Fibroblast of skin of back (primary cell): ENCODE measurements around the gene RNF44.

Experiments
- DNase-seq: peaks from one replicate; pipeline ENCODE4 v3.0.0-alpha.2; 2013

RNF44 gene

GRCh38 chr5:176534640-176535039 is 2.6 kb downstream of the RNF44 start:
- no peak for DNase-seq

GRCh38 chr5:176533894-176534611 is 3.1 kb downstream of the RNF44 start:
- no peak for DNase-seq

- no peak for DNase-seq
These were observed 3.8 kb downstream of the RNF44 start for GRCh38 chr5:176533390-176533789.

- no peak for DNase-seq
These were observed 4.4 kb downstream of the RNF44 start for GRCh38 chr5:176532795-176533194.

- no peak for DNase-seq
These were observed 5.2 kb downstream of the RNF44 start for GRCh38 chr5:176531902-176532493.

GRCh38 chr5:176530983-176531901 is 6.0 kb downstream of the RNF44 start:
- no peak for DNase-seq

- no peak for DNase-seq
These were observed 6.7 kb downstream of the RNF44 start for GRCh38 chr5:176530393-176530982.

GRCh38 chr5:176529741-176530141 is 7.5 kb downstream of the RNF44 start:
- DNase-seq, result no peak

GRCh38 chr5:176529116-176529740 is 8.0 kb downstream of the RNF44 start:
- DNase-seq, result no peak

- DNase-seq, result no peak
These were observed 8.5 kb downstream of the RNF44 start for GRCh38 chr5:176528761-176529115.

- no peak for DNase-seq
These were observed 8.9 kb downstream of the RNF44 start for GRCh38 chr5:176528301-176528700.

- DNase-seq, result no peak
These were observed 9.7 kb downstream of the RNF44 start for GRCh38 chr5:176527246-176528222.

- DNase-seq, result no peak
These were observed 10.7 kb downstream of the RNF44 start for GRCh38 chr5:176526462-176526861.

- no peak for DNase-seq
These were observed 11.5 kb downstream of the RNF44 start for GRCh38 chr5:176525677-176526076.

- no peak for DNase-seq
These were observed 12.2 kb downstream of the RNF44 start for GRCh38 chr5:176524987-176525386.

GRCh38 chr5:176524138-176524537 is 13.1 kb downstream of the RNF44 start:
- no peak for DNase-seq

- no peak for DNase-seq
These were observed 15.4 kb downstream of the RNF44 start for GRCh38 chr5:176521699-176522263.

GRCh38 chr5:176521286-176521685 is 15.9 kb downstream of the RNF44 start:
- no peak for DNase-seq

GRCh38 chr5:176519810-176520720 is 17.1 kb downstream of the RNF44 start:
- DNase-seq, result no peak
